AG09309 (cell line): ENCODE measurements around the gene TLE1.

Experiments
- DNase-seq: peaks from one replicate; pipeline ENCODE4 v3.0.0-alpha.2; 2010; ENCODE audit warnings: low read depth
- H3K4me3 ChIP-seq: 2 replicates; pipeline ENCODE4 v1.5.1; 2011; ENCODE audit warnings: mild to moderate bottlenecking, low read depth, low read length, moderate library complexity; ENCODE audit not compliant: control insufficient read depth
- TF ChIP-seq, protein P1 (sequence below): IDR thresholded peaks from 2 replicates; pipeline ENCODE4 v1.5.1; 2011; ENCODE audit warnings: mild to moderate bottlenecking, low read depth, low read length, inconsistent platforms; ENCODE audit not compliant: insufficient read depth, control insufficient read depth; ENCODE audit errors: missing control alignments

TLE1 gene

DNA sequence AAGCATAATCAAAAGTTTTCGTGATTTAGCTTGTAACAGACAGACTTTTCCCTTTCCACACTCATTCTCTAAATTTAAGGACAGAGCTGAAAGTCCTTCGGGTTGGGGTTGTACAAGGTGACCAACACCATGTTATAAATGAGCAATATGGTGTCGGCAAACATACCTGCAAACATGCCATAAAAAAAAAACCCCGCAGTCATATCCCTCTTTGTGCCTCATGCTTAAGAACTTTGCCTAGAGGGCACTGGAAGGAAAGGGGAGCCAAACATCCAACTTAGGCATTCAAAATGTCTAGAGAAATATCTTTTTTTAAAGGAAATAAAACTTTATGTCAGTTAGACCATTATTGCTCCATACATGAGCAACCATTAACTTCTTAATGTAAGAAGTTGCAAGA lies 73.2 kb downstream of the TLE1 start:
- TF ChIP-seq, protein P1, sequence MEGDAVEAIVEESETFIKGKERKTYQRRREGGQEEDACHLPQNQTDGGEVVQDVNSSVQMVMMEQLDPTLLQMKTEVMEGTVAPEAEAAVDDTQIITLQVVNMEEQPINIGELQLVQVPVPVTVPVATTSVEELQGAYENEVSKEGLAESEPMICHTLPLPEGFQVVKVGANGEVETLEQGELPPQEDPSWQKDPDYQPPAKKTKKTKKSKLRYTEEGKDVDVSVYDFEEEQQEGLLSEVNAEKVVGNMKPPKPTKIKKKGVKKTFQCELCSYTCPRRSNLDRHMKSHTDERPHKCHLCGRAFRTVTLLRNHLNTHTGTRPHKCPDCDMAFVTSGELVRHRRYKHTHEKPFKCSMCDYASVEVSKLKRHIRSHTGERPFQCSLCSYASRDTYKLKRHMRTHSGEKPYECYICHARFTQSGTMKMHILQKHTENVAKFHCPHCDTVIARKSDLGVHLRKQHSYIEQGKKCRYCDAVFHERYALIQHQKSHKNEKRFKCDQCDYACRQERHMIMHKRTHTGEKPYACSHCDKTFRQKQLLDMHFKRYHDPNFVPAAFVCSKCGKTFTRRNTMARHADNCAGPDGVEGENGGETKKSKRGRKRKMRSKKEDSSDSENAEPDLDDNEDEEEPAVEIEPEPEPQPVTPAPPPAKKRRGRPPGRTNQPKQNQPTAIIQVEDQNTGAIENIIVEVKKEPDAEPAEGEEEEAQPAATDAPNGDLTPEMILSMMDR, result no peak
- H3K4me3 ChIP-seq, result no peak overlapping the region
- DNase-seq, result no peak

DNA sequence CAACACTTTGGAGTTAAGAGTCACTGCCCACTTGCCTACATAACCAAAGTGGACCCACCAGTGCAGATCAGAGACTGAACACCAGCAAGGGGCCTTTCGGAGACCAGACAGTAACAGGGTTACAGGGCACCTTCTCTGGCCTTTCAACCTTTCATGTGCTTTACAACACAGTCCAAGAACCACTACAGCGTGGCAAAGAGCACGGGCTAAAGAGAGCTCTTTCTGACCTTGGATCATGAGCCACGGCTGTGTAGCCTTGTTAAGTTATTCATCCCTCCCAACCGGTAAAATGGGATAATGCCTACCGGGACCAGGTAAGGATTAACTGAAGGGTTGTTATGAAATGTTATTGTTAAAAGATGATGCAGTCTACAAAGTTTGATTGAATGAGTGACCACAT lies 75.0 kb downstream of the TLE1 start:
- DNase-seq, result no peak
- TF ChIP-seq, protein P1, result no peak

DNA sequence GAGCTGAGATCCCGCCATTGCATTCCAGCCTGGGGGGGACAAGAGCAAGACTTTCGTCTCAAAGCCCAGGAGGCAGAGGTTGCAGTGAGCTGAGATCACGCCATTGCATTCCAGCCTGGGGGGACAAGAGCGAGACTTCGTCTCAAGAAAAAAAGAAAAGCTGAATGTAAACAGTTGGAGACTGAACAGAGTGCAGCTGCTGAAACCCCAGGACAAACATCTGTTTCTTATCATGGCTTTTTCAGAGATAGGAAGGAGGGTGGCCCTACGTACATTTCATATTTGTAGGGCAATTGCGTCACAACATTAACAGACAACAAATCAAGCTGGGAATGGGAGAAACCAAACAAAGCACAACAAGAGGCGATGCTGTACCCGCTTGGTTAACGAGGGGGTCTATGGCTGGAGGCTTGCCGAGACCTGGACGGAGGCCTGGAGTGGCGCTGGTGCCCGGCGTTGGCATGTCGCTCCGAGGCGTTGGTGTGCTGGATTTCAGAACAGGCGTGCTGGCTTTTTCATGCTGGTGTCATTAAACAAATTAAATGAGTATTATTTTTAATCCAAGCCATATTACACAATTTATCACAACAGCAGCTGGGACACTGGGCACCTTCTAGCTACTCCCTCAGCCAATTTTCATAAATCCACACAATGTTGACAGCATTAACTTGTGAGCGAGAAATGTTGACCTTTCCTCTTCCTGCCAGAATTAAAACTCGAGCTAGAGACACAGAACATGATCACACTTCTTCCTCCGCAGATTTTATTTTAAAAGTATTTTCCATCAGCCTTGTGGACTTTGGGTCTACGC lies 76.1 kb downstream of the TLE1 start:
- no peak overlapping the region for H3K4me3 ChIP-seq
- DNase-seq, result peak; percentile 46
- TF ChIP-seq, protein P1, result no peak

More for the DNA sequence above, 75.0 kb downstream of the TLE1 start:
- H3K4me3 ChIP-seq, result no peak overlapping the region

DNA sequence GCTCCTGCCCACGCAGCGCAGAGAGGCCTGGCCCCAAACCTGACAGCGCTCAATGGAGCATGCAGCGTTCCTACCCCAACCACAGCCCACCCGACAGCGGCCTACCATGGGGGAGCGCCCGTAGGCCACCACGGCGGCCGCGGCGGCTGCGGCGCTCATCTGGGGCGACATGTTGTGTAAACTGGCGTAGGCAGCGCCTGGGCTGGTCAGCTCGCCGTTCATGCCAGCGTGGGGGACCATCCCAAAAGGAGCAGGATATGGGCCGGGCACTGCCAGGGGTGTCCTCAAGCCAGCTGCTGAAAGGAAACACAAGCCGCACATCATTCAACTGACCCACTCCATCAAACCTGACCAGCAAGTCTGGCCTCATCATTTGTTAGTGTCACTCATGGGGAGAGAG lies 77.7 kb downstream of the TLE1 start:
- TF ChIP-seq, protein P1, result no peak
- no peak for DNase-seq
- H3K4me3 ChIP-seq, result no peak overlapping the region

DNA sequence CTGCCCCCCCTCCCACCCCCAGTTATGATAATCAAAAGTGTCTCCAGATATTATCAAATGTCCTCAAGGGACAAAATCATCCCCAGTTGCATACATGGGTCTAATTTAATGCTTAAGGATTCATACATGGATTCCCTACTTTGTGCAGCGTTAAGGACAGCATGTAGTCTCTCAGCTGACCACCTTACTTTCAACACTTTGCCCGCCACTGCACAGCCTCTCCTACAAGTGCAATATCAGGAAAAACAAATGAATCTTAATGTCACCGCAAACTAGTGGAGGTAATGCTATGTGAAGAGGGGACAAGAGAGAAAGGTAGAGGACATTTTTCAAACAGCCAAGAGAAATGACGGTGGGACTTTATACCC lies 78.6 kb downstream of the TLE1 start:
- no peak for DNase-seq
- H3K4me3 ChIP-seq, result no peak overlapping the region
- TF ChIP-seq, protein P1, result no peak

DNA sequence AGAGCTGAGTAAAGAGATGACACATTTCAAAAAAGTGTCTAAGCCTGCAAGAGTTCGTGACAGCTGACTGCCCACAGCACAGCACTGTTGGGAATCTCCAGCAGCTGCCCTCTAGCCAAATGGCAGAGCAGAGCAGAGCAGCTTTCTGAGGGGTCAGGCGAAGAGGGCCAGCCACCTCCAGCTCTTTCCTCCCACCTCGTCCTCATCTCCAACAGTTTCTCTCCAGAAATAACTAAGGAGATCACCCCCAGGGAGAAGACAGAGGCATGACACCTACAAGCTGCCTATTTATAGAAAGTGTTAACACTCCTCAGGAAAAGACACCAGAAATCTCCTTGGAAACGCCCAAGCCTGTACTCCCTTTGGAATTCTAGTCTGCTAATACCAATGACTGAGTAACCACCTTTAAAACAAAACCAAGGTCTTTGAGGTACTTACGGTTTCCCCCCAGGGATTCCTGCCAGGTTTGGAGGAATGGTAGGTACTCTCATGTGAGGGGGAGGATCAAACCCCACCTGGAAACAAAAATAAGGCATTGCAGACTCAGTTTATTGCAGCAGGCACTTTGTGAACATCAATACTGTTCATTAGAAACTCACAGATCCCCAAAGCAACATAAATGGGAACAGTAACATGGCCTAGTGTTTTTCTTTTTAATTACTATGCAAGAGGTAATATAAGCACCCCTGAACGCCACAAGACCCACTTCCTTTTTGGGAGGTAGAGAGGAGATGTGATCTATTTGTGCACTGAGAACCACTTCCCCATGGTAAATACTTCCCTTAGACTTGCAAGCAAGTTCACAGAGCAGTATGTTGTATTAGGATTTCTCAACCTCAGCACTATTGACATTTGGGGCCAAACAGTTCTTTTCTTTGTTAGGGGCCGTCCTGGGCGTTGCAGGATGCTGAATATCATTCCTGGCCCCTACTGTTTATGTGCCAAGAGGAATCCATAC lies 79.3 kb downstream of the TLE1 start:
- DNase-seq, result no peak
- TF ChIP-seq, protein P1, result no peak
- no peak overlapping the region for H3K4me3 ChIP-seq
